GM19240 (cell line): ENCODE measurements around the gene ROR1.

ENCODE experiments used
- DNase-seq: peaks from one replicate; pipeline ENCODE4 v3.0.0; 2011; ENCODE audit warnings: low spot score; ENCODE audit not compliant: insufficient read length

ROR1 gene

DNA sequence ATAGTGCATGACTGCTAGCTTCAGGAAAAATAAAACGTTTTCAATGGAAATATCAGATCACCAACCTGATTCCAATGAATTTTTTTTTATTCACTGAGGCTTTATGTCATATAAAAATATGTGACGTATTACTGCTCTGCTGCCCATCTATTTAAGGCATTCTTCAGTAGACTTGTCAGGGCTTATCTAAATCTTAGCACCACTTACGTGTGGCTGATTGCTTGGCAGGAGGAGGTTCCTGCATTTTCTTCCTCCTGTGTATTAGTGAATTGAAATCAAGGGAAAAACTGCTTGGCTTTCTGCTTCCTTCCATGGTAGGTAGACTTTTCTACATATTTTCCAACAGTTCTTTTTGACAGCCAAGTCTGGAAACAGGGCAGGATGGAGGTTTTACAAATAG is 80.3 kb downstream of the ROR1 start:
- no peak for DNase-seq

DNA sequence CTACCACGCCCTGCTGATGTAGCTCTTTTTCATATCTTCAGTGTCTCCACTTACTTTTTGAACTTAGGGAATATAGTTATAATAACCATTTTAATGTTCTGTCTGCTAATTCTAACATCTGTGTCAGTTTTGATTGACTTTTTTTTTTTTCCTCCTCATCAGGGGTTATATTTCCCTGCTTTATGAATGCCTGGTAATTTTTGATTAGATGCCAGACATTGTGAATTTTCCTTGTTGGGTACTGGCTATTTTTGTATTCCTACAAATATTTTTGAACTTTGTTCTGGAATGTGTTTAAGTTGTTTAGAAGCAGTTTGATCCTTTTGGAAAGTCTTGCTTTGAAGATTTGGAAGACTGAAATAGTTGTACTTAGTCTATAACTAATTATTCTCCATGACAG is 82.1 kb downstream of the ROR1 start:
- DNase-seq, result no peak

DNA sequence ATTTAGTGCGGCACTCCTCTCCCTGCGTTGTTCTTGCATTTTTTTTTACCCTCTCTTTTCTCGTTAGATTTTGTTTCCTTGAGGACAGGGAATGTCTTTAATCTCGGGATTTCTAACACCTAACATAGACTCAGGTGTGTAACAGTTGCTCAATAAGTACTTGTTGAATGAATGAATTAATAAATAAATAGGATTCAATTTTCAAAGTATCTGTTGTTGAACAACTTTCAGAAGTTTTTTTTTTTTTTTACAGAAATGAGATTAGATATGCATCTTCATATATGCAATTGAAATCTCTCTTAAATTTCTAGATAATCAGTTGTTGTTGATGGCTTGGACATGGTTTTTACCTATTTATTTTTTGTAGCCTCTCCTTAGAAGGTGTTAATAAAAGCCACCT is 83.1 kb downstream of the ROR1 start:
- no peak for DNase-seq

DNA sequence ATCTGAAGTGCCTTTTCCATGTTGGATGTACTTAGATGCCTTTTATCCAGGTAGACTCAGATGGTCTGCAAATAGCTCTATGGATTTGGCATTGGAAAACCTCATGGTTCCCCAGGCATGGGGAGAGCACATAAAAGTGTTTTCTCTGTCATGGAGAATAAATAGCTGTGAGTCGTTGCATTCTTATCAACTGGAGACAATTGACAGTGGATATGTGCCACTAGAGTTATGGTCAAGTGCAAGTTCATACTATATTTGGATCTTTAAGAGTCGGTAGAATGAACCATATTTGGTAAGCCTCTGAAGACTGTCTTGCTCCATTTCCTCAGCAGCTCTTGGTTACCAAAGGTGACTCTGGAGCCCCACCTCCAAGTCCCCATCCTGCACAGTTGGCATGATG is 83.7 kb downstream of the ROR1 start:
- no peak for DNase-seq

DNA sequence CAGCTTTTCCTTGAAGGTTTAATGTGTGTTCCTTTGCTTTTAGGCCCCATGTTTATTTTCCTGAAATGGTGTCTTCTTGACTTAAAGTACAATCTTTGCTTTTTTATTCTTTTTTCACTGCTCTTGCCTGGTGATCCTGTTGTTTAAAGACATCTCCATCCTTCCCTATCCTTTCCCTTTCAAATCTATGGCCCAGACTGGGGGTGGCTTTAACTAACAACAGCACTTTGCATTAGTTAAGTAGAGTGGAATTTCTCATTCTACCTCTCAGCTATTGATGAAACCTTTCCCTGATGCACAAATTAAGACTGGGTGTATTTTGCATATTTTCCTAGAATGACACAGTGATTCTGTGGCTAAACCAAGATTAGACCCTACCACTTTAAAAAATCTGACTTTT is 84.3 kb downstream of the ROR1 start:
- DNase-seq, result no peak

DNA sequence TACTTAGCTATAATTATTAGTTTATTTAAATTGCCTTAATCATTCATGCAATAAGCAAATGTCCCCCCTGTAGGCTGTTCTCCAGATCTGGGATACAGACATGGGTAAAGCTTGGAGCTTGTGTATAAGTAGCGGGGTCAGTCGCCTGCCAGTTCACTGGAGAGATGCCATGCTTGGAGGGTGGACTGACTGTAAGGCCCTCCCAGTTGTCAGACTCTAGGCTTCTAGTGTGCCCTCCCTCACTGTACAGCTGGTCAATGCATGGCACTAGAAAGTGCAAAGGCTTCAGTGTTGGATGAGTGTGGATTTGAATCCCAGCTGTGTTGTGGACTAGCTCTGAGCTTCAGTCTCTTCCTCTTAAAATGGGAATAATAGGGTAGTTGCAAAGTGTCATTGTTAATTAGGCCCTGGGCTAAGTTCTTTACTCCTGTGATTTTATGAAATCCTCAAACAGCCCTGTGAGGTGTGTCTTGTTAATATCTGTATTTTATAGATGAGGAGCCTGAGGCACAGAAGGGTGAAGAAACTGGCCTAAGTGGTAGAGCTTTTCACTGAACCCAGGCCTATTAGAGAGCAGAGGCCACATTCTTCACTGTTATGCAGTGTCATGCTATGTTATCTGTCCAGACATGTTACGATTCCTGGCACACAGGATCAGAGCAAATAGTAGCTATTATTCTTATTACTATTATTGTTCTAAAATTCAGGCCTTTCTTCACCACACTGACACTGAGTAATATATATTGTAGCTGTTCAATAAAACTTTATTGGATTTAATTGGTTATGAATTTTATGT is 85.9 kb downstream of the ROR1 start:
- DNase-seq, result no peak

DNA sequence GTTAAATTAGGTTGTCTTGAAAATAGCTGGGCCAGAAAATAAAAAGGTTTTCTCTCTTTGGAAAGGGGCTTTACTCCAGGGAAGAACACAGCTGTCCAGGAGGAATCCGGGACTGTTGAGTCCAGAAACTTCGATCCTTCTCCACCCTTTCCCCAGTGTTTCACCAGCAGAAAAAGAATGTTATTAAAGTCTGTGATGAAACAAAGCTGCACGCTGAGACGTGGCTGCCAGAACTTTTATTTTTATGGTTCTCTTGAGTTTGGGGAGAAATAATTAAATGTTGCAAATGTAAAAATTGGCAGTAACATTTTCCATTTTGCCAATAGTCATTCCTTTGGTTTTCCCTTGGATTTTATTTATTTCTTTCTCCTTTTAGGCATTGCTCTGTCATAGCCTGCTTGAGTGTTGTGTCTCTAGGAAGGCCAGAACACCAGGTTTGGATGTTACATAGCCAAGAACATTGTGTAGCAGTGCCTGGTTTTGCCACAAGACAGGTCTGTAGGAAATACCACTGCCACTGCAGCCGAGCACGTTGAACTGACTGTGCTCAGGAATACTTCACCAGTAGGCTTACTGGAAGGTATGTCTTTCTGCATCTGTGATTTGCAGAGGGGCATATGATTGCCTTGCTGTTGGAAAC is 87.4 kb downstream of the ROR1 start:
- DNase-seq, result no peak

DNA sequence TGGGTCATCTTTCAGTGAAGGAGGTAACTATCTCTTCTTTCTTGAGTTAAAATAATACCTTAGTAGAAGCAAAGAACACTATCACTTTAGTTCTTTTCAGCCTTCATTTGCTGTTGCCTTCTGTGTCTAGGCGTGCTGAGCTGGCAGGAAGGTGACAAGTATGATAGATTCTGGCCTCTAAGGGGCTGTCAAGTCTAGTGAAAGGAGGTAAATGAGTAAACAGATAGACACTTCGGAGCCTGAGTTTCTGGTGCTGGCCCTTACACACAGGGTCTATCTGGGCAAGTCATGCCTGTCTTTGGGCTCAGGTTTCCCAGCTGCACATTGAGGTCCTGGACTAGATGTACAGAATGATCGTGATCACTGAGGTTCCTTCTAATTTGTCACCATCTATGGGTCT is 89.3 kb downstream of the ROR1 start:
- DNase-seq, result no peak

DNA sequence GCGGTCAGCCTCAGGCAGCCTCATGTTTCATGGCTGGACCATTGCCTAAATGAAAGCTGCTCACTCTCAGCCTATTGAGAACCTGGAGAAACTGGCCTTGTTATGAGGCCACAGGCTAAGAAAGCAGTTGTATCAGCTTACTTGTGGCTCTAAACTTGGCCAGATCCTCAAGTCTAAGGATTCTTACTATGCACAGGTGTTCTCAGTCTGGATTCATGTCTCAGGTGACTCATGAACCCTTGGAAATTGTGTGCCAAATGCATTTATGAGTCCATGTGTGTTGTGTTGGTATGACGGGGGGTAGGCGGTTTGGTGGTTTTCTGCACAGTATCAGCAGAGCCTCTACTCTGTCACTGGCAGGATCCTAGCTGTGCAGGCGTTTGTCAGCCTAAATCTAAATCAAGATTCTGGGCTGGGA is 90.4 kb downstream of the ROR1 start:
- no peak for DNase-seq

DNA sequence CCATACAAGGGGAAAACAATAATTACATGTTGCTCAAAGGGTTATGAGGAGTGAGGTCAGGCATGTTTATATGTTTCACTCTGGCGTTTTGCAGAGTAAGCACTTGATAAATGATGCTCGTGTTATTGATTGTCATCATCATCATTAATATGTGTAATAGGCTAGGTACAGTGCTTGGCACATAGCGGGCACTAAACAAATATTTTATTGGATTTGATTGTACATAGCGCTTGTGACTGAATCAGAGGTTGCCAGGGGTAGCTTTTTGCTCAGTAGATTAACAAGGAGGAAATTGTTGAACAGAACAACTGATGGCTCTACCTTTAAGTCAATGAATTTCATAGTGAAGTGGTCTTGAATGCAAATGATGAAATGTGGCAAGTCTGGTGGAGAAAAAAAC is 91.7 kb downstream of the ROR1 start:
- DNase-seq, result no peak

DNA sequence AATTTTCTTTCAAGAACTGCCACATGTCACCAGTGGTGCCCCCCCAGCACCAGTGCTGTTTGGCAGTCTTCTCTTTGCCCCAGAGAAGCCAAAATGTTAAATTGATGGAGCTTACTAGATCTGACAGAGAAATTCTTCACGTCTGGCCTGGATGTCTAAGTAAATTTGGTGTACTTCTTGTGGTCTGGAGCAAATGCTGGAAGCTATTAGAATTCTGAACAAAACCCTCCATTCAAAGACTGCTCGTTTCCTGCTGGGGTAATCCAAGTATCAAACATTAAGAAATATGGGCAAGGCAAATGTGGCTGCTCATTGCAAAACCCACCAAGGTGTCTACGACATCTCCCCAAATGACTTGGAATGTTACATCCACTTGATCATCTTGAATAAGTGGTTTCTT is 92.3 kb downstream of the ROR1 start:
- no peak for DNase-seq

DNA sequence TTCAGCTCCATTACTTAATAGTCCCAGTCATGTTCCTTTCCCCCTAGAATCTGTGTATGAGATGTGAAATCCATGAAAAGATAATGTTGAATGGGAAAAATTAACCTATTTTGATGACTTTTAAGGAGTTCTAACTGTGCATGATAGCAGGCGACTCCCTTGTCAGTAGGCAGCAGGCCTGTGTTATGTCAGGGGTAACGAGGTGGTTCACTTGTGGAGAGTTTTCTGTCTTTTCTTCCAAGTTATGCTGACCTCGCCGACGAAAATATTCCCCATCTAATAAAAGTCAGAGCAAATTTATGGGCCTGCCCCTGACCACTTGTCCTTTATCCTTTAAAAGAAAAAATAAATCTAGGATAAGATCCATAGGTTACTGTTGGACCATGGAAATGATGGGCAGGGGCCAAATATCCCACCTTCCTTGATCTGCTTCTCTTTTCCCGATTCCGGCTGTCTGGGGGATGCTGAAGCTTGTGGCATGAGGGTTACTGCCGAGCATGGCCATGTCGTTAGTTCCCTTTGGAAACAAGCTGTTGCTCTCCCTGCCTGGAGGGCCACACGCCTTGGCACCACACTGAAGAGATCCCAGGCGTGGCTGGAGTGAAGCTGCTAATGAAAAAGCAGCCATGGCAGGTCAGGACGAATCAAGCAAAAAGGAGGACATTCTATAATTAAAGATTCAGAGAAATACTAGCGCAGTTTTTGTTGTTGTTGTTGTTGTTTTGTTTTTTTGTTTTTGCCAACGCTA is 93.8 kb downstream of the ROR1 start:
- no peak for DNase-seq

DNA sequence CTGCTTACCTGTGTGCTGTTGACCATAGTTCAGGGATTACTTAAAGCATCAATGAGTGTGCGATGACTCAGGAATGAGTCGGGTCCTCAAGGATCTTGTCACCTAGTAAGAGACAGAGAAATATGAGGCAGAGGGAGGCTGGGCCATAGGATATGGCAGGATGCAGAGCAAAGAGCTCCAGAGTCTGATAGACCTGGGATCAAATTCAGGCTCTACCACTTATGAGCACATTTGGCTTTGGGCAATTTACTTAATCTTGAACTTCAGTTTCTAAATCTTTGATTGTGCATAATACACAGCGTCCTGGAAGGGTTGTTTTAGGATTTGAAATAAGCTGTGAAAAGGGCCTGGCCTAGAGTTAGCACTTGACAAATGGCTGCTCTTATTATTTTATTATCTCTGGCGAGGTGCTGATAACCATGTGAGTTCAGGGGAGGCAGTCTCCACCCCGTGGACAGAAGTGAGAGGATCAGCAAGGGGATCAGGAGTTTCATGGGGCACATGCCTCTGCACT is 94.5 kb downstream of the ROR1 start:
- DNase-seq, result no peak

DNA sequence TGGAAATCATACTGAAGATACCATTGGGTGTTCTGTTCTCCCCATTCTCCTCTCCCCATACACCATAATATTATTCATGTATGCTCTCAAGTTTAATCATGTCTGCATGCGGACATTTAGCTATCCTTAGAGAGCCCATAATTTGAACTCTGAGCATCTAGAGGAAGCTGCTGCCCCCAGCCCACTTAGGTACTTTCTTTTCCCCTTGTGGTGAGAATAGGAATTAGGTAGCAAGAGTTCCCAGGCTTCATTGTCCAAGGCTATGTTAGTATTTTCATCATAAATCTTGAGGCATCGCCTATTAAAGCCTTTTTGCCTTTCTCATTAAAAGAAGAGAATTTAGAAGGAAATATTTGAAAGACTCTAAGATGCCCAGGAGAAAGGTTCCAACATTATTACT is 96.3 kb downstream of the ROR1 start:
- no peak for DNase-seq

DNA sequence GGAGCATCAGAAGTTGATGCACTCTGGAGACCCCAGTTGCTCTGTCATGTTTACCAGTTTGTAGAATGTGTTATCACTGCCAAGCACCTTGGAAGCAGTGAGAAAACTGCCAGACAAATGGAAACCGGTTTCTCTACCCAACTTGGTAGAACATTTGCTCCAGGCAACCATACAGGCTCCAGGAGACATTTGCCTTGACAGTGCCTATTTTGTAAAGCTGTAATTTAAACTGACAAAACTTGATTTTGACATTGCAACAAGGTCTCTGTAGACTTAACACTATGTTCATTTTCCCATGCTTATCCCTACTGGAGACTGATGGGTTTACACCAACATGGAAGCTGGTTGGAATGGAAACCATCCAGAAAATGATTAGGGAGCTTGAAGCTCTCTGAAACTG is 97.6 kb downstream of the ROR1 start:
- no peak for DNase-seq

DNA sequence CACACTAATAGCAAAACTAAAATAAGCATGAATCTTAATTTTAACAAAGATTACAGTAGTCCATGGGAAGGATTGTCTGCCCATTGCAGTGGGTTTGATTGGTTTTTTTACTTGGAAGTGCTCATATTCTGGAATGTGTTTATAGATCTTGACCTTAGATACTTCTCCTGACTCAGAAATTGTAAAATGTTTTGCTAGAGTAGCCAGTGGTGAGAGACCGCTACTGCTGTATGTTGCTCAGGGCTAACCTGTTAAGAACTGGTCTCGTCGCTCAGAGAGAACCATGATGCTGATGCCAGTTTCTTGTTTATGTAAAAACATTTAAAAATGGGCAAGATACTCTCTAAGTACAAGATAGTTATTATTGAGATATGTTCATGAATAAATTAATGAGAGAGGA is 99.9 kb downstream of the ROR1 start:
- no peak for DNase-seq

DNA sequence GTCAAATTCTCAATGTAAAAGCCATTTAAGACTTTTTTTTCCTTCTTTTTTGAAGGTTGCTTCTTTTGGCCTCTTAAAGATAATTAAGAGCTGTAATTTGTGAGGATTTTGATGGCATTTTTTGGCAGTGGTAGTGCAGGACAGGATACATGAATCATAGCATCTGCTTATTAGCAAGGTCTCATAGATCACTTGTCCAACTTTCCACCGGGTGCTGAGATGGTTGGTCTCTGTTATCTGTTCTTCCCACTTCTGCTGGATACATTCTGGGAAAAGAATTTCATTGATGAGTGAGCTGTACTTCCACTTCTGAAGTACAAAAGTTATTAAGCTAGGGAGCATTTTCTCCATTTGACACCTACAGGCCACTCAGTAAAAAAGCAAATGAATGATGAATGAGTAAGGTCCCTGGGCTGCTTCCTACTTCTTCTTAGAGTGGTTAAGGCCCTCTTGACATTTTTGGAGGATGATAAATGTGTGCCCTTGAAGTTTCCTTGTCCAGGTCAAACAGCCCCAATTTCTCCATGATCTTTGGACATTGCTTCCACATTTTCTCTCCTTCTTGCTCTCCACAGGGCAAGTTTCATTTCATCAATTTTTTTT is 100.6 kb downstream of the ROR1 start:
- DNase-seq, result no peak

DNA sequence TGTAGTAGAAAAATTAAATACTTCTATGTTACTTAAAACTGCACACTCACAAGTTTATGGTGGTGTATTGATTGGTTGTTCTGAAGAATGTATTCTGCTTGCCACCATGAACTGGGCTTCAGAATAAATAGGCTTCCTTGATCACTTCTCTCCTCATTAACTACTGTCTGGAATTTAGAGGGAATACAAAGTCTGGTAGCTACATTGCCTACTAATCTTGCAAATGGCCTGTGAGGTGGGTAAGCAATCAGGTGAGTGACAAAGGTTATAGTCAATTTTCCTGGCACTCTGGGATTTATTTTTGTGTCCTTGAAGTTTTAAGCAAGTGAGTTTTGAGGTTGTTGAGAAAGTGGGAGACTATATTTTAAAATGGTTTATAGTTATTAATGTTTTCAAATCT is 101.8 kb downstream of the ROR1 start:
- no peak for DNase-seq

DNA sequence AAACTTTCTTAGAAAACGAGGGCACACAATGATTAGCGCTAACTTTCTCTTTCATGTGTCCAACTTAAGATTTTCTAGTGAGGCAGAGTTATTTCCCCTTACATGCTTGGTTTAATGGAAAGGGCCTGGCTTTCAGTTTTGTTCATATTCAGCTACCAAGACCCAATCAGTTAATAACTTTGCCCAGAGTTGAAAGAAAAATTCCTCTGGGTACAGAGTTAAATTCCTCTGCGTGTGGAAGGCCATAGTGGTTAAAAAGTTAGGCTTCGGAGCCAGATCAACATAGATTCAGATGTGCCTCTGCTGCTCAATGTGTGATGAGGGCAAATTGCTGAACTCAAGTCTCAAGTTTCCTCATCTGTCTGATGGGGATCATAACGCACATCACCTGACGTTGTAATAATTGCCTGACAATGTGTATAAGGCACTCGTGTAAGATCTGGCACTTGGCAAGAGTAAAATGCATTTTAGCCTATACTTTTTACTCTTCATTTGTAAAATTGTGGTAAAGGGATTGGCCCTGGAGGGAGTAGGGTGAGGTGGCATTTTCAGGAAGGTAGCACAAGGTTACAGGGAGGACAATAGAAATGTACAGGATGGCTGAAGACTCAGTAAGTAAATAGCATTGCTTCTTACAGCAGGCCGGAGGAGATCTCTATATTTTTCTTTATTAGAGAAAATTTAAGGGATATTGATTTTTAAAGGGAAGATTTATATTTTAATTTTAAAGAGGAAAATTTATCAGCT is 103.4 kb downstream of the ROR1 start:
- DNase-seq, result no peak

DNA sequence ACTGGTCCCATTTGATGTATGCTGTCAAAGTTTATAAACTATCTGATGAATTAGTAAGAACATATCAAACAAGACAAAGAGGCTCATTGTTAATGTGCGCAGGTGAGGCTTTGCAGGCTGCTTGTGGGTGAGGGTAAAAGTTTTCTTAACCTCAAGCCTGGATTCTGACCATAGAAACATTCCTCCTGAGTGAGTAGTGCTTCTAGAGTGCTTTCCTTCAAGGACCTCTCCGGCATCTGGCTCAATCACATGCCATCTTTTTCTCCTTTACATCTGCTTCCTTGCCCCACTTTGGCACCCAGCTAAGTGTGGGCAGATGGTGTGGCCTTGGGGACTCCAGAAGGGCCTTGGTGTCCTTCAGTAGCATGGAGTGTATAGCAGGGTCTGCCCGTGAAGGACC is 104.0 kb downstream of the ROR1 start:
- DNase-seq, result no peak

DNA sequence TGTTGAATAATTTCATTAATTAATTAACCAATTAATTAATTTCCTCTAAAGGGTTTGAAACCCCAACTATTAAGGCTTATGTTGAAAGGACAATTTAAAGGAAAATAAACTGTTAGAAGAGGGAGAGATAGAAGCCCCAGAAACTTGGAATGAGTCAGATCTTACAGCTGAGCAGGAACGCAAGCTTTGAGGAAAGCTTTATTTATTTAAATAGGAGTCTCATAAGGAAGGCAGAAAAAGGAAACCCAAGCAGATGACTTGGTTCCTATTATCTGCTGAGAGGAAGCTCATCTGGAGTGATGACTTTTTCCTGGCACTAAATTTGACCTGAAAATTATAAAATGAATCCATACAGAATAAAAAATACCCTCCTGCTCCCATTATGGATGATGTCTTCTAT is 105.1 kb downstream of the ROR1 start:
- no peak for DNase-seq
